B cell (primary cell): ENCODE results near the gene ZBP1. TPM values are rescaled to one million over a fixed set of nuclear protein-coding genes. Genes with fewer than 3 reads are reported as not detected.

Experiments
- ATAC-seq: fragments of 200-7000 bp; cut with Tn5 transposase; one replicate; pipeline ENCODE4 v1.10.0; 2021; ENCODE audit warnings: low read depth, mild to moderate bottlenecking, moderate number of reproducible peaks, moderate library complexity
- CTCF ChIA-PET: fragments of 350-600 bp; sonication (Branson Sonifier 250); formaldehyde crosslinking; loops from one replicate; lab custom pipeline; 2021; ENCODE audit warnings: antibody characterized with exemption, inconsistent platforms; lab: Charles Lee
- POLR2A ChIA-PET: fragments of 350-600 bp; sonication (Branson Sonifier 250); formaldehyde crosslinking; loops from one replicate; lab custom pipeline; 2021; ENCODE audit warnings: antibody characterized with exemption; lab: Charles Lee
- DNase-seq: peaks from one replicate; pipeline ENCODE4 v3.0.0; 2013
- H2AFZ ChIP-seq: 2 replicates; pipeline ENCODE4 v1.6.1; 2012; ENCODE audit warnings: mild to moderate bottlenecking, low read depth, low read length; ENCODE audit not compliant: insufficient read depth, poor library complexity, severe bottlenecking
- H3K27ac ChIP-seq, 2 donors: 1 replicate in 1 of 2; 2 replicates in 1 of 2; pipeline ENCODE4 v1.5.1; 2012 to 2013; ENCODE audit warnings: low read length in 2 of 2, mild to moderate bottlenecking in 2 of 2, moderate library complexity in 1 of 2
- H3K27me3 ChIP-seq, 4 experiments: fragments of 200-600 bp in 1 of 4; sonication (generic) in 1 of 4; replicated peaks in 1 of 4; 1 replicate in 2 of 4; 2 replicates in 2 of 4; pipeline versions ENCODE4 v1.6.1 to v1.7.0; 2013 to 2016; ENCODE audit warnings: low read length in 3 of 4, mild to moderate bottlenecking in 2 of 4, mixed read lengths in 1 of 4, moderate library complexity in 1 of 4; ENCODE audit not compliant: insufficient read depth in 4 of 4, control insufficient read depth in 3 of 4; ENCODE audit errors: control extremely low read depth in 1 of 4
- H3K36me3 ChIP-seq, 2 experiments: replicated peaks in 1 of 2; 1 replicate in 1 of 2; 2 replicates in 1 of 2; pipeline versions ENCODE4 v1.6.1 to v1.7.1; 2013; ENCODE audit warnings: low read length in 1 of 2; ENCODE audit not compliant: insufficient read depth in 2 of 2, control insufficient read depth in 1 of 2; ENCODE audit errors: control extremely low read depth in 1 of 2, extremely low read depth in 1 of 2
- H3K4me1 ChIP-seq, 2 donors: fragments of 200-600 bp in 1 of 2; sonication (generic) in 1 of 2; 1 replicate in 1 of 2; 2 replicates in 1 of 2; pipeline versions ENCODE4 v1.5.1 to v1.6.1; 2013 to 2017; ENCODE audit warnings: low read length in 2 of 2; ENCODE audit not compliant: control insufficient read depth in 2 of 2, insufficient read depth in 2 of 2
- H3K4me2 ChIP-seq: replicated peaks from 2 replicates; pipeline ENCODE3; 2012; ENCODE audit warnings: mild to moderate bottlenecking, low read depth, low read length; ENCODE audit not compliant: poor library complexity, severe bottlenecking
- H3K4me3 ChIP-seq, 5 experiments: fragments of 200-600 bp in 1 of 5; sonication (generic) in 1 of 5; 1 replicate in 3 of 5; 2 replicates in 2 of 5; pipeline versions ENCODE4 v1.5.1 to v1.7.0; 2011 to 2016; ENCODE audit warnings: low read length in 4 of 5, mild to moderate bottlenecking in 4 of 5, low read depth in 2 of 5, control low read depth in 1 of 5, moderate library complexity in 1 of 5; ENCODE audit not compliant: insufficient read depth in 1 of 5; ENCODE audit errors: control extremely low read depth in 1 of 5, extremely low read depth in 1 of 5
- H3K79me2 ChIP-seq: fragments of 200-600 bp; sonication (generic); one replicate; pipeline ENCODE4 v1.6.0; 2016; ENCODE audit warnings: low read length; ENCODE audit not compliant: control insufficient read depth, insufficient read depth
- H3K9ac ChIP-seq: fragments of 200-600 bp; sonication (generic); 2 replicates; pipeline ENCODE4 v1.6.1; 2017; ENCODE audit warnings: mild to moderate bottlenecking, low read length, moderate library complexity
- H3K9me3 ChIP-seq, 3 donors: one replicate each; pipeline versions ENCODE4 v1.6.1 to v1.7.1; 2013; ENCODE audit warnings: low read length in 2 of 3; ENCODE audit not compliant: control insufficient read depth in 2 of 3, insufficient read depth in 1 of 3; ENCODE audit errors: control extremely low read depth in 1 of 3
- H4K20me1 ChIP-seq: 2 replicates; pipeline ENCODE4 v1.6.0; 2012; ENCODE audit warnings: mild to moderate bottlenecking, low read length; ENCODE audit not compliant: insufficient read depth, control insufficient read depth, poor library complexity, severe bottlenecking
- H3K27ac Mint-ChIP-seq: one replicate; pipeline ENCODE4 v1.8.0; 2021; ENCODE audit warnings: mixed read lengths
- H3K27me3 Mint-ChIP-seq: one replicate; pipeline ENCODE4 v1.8.0; 2021; ENCODE audit warnings: mixed read lengths
- H3K4me1 Mint-ChIP-seq: one replicate; pipeline ENCODE4 v1.8.0; 2021; ENCODE audit warnings: mixed read lengths
- H3K4me3 Mint-ChIP-seq: one replicate; pipeline ENCODE4 v1.8.0; 2021; ENCODE audit warnings: mixed read lengths
- H3K9me3 Mint-ChIP-seq: one replicate; pipeline ENCODE4 v1.8.0; 2022; ENCODE audit warnings: mixed read lengths; ENCODE audit not compliant: insufficient read depth
- EZH2 ChIP-seq: IDR thresholded peaks from 2 replicates; pipeline ENCODE4 v1.6.1; 2012; ENCODE audit warnings: borderline replicate concordance, low read depth, mild to moderate bottlenecking, moderate library complexity, low read length; ENCODE audit not compliant: insufficient read depth, poor library complexity, severe bottlenecking
- WGBS: methylation state at CpG from one replicate; pipeline ENCODE4 v1.1.5; 2013; ENCODE audit warnings: missing lambda C conversion rate; ENCODE audit not compliant: insufficient coverage; 5-methylcytosine and 5-hydroxymethylcytosine counted together
- intact Hi-C: fragments of 100-400 bp; cut with micrococcal nuclease; formaldehyde crosslinking; loops from one replicate; pipeline ENCODE4 v1.10.0; 2022
- polyA plus RNA-seq: library from polyadenylated mRNA; depleted of rRNA; stranded (reverse); fragments of >200 nt; gene quantifications from 2 replicates; pipeline ENCODE4 v1.2.3, GENCODE V29; 2012
- total RNA-seq, 2 donors: library from RNA; stranded (reverse); fragments of 120-200 nt in 1 of 2; gene quantifications; 1 replicate in 1 of 2; 2 replicates in 1 of 2; pipeline versions ENCODE4 v1.2.3 to v1.2.4, GENCODE V29; 2013 to 2022
- TF ChIP-seq, protein P1 (sequence below): fragments of 200-600 bp; IDR thresholded peaks from one replicate; pipeline ENCODE4 v1.8.0; 2022; ENCODE audit warnings: antibody characterized with exemption, mild to moderate bottlenecking

Gene ZBP1
- total and polyA plus RNA-seq, 2 donors (not counting 1 experiment from before 2014, with no cell fraction given) = 29.9 to 69.2 TPM

DNA sequence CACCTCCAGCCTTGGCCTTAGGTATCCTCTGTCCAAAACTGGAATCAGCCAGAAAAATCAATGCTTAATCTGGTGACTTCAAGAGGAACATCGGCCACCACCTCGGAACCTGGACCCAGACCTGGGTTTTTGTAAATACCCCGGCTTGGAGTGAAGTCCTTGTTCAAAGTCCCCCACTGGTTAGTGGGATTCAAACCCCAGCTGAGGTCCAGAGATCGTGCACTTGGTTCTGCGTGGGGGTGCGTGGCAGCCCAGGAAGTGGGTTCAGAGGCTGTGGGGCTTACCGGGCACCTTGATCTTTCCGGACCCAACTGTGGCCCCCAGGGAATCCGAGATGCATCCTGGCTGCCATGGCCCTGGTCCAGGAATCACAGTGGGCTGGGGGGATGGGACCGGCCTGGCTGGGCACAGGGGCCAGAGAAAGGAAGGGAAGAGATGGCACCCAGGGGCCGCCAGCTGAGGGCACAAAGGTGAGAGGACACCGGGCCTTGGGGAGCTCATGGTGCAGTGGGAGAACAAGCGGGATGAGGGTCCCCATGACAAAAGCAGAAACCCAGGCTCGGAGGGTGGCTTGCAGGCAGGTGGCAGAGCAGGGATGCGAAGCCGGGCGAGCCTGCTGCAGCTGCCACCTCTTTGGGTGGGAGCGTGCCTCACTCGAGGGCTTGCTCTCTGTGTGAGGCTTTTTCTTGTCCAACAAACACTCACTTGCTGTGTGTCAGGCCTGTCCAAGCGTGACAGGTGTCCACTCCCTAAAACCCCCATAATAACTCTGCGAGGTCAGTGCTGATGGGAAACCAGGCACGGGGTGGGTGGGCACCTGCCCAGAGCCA, 27.7 kb downstream of the ZBP1 start:
- Histone ChIP-seq H3K9me3 (peaks cover 0 to 13% (median 3%) of the 10 kb centered on the region in 3 donors), H3K4me3 (no peak overlapping the region), H3K79me2 (no peaks in the 10 kb centered on the region), H2AFZ (no peak overlapping the region), H3K4me2 (no peak overlapping the region), H3K27me3 (peaks cover 0 to 7% (median 0%) of the 10 kb centered on the region in 4 experiments), H3K9ac (no peak overlapping the region), H3K4me1 (peaks cover 7 to 22% of the 10 kb centered on the region in 2 donors), H4K20me1 (no peaks in the 10 kb centered on the region), H3K36me3 (no peaks in the 10 kb centered on the region), H3K27ac (no peak overlapping the region)
- no peak overlapping the region for H3K27ac Mint-ChIP-seq
- no peak for DNase-seq
- CTCF ChIA-PET = interaction anchor here (0.6 to 7.8 kb wide), 9 partner anchors 62 to 1198 kb away, joined by 3 to 91 read pairs (median 3); no protein-coding TSS in a partner anchor
- no peak overlapping the region for H3K4me3 Mint-ChIP-seq
- 87% methylated on average over 22 of the region's 22 CpGs for WGBS
- H3K9me3 Mint-ChIP-seq = peaks cover 3% of the 10 kb centered on the region
- POLR2A ChIA-PET = no interaction called here
- peaks cover 14% of the 10 kb centered on the region for H3K4me1 Mint-ChIP-seq
- no peak for TF ChIP-seq EZH2
- TF ChIP-seq, protein P1, sequence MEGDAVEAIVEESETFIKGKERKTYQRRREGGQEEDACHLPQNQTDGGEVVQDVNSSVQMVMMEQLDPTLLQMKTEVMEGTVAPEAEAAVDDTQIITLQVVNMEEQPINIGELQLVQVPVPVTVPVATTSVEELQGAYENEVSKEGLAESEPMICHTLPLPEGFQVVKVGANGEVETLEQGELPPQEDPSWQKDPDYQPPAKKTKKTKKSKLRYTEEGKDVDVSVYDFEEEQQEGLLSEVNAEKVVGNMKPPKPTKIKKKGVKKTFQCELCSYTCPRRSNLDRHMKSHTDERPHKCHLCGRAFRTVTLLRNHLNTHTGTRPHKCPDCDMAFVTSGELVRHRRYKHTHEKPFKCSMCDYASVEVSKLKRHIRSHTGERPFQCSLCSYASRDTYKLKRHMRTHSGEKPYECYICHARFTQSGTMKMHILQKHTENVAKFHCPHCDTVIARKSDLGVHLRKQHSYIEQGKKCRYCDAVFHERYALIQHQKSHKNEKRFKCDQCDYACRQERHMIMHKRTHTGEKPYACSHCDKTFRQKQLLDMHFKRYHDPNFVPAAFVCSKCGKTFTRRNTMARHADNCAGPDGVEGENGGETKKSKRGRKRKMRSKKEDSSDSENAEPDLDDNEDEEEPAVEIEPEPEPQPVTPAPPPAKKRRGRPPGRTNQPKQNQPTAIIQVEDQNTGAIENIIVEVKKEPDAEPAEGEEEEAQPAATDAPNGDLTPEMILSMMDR = no peak
- intact Hi-C loops = no loop called here
- peaks cover 5% of the 10 kb centered on the region for H3K27me3 Mint-ChIP-seq
- no peak for ATAC-seq
